Measurements from ENCODE around the gene UBE2V1.
A peak's percentile ranks its signal among the peaks of the same experiment; 100 is the strongest.

UBE2V1 gene

DNA sequence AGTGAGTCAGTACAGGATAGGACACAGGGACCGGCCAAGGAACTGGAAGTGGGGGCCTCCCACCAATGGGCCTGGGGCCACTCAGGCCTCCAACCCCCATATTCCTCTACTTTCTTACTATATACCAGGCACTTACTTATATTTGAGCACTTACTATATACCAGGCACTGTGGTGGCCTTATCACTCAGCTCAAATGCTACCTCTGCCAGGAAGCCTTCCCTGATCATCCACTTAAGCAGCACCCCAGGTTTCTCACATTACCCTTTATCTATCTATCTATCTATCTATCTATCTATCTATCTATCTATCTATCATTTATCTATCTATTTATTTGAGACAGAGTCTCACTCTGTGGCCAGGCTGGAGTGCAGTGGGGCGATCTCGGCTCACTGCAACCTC is 12.3 kb upstream of the UBE2V1 start:
- H3K9ac ChIP-seq (ENCODE audit: low read length in 2 of 2) = no peak overlapping the region
- H3K27me3 ChIP-seq (ENCODE audit: control insufficient read depth in 1 of 2, insufficient read depth in 2 of 2, low read length in 2 of 2) = no peaks in the 10 kb centered on the region
- H3K36me3 ChIP-seq (ENCODE audit: control insufficient read depth in 2 of 2, insufficient read depth in 2 of 2, low read length in 2 of 2) = peaks cover 26 to 46% of the 10 kb centered on the region in 2 donors
- H3K4me1 ChIP-seq (ENCODE audit: control insufficient read depth, insufficient read depth, low read length) = peaks cover 41% of the 10 kb centered on the region
- H3K27ac ChIP-seq (ENCODE audit: low read length) = no peak overlapping the region
- H3K4me3 ChIP-seq (ENCODE audit: low read length in 2 of 2) = no peak overlapping the region
- no peaks in the 10 kb centered on the region for H3K9me3 ChIP-seq (ENCODE audit: control insufficient read depth in 2 of 2, low read length in 2 of 2)

DNA sequence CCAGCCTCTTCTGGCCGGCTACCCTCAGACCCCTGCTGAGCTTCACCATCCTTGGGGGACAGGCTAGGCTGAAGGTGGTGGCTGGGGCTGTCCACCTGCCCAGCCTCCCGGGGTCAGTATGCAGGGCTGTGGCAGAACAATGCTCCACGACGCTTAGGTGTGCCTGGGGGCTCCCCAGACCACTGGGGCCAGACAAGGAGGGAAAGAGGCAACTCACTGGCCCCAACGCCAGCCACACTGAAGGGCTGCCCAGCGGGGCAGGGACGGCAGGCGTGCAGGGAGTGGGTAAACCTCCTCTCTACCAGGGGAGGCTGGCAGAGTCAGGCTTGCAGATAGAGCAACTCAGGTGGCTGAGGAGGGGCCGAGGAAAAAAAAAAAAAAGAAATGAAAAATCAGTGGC is 11.5 kb upstream of the UBE2V1 start:
- Histone ChIP-seq H3K4me3 (ENCODE audit: low read length in 2 of 2) (no peak overlapping the region), H3K27me3 (ENCODE audit: control insufficient read depth in 1 of 2, insufficient read depth in 2 of 2, low read length in 2 of 2) (no peaks in the 10 kb centered on the region), H3K4me1 (ENCODE audit: control insufficient read depth, insufficient read depth, low read length) (peaks cover 34% of the 10 kb centered on the region), H3K9ac (ENCODE audit: low read length in 2 of 2) (no peak overlapping the region), H3K36me3 (ENCODE audit: control insufficient read depth in 2 of 2, insufficient read depth in 2 of 2, low read length in 2 of 2) (peaks cover 26 to 43% of the 10 kb centered on the region in 2 donors), H3K27ac (ENCODE audit: low read length) (no peak overlapping the region), H3K9me3 (ENCODE audit: control insufficient read depth in 2 of 2, low read length in 2 of 2) (no peaks in the 10 kb centered on the region)

DNA sequence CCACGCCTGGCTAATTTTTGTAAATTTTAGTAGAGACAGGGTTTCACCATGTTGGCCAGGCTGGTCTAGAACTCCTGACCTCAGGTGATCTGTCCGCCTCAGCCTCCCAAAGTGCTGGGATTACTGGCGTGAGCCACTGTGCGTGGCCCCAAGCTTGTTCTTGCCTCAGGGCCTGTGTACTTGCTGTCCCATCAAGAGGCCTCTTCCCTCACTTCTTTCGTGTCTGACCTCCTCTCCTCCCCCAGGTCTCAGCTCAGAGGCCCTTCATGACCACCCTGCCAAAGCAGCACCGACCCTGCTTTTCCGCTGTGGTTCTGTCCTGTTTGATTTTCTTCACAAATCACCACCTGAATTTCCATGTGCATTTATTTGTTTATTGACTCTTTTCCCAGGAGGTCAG is 10.5 kb upstream of the UBE2V1 start:
- Histone ChIP-seq H3K27ac (ENCODE audit: low read length) (no peak overlapping the region), H3K36me3 (ENCODE audit: control insufficient read depth in 2 of 2, insufficient read depth in 2 of 2, low read length in 2 of 2) (peaks cover 21 to 34% of the 10 kb centered on the region in 2 donors), H3K9me3 (ENCODE audit: control insufficient read depth in 2 of 2, low read length in 2 of 2) (no peaks in the 10 kb centered on the region), H3K4me3 (ENCODE audit: low read length in 2 of 2) (no peak overlapping the region), H3K27me3 (ENCODE audit: control insufficient read depth in 1 of 2, insufficient read depth in 2 of 2, low read length in 2 of 2) (no peaks in the 10 kb centered on the region), H3K4me1 (ENCODE audit: control insufficient read depth, insufficient read depth, low read length) (peaks cover 24% of the 10 kb centered on the region), H3K9ac (ENCODE audit: low read length in 2 of 2) (no peak overlapping the region)

DNA sequence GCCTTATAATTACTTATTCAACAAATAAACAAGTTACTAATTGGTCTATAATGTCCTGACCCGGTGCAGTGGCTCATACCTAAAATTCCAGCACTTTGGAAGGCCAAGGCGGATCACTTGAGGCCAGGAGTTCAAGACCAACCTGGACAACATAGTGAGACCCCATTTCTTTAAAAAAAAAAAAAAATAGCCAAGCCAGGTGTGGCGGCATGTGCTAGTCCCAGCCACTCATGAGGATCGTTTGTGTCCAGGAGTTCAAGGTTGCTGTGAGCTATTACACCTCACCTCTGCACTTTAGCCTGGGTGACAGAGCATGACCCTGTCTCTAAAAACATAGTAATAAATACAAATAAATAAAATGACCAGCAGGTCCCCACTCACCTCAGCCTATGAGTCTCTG is 9.8 kb upstream of the UBE2V1 start:
- no peak overlapping the region for H3K4me3 ChIP-seq (ENCODE audit: low read length in 2 of 2)
- H3K36me3 ChIP-seq (ENCODE audit: control insufficient read depth in 2 of 2, insufficient read depth in 2 of 2, low read length in 2 of 2) = peaks cover 14 to 27% of the 10 kb centered on the region in 2 donors
- H3K4me1 ChIP-seq (ENCODE audit: control insufficient read depth, insufficient read depth, low read length) = peaks cover 20% of the 10 kb centered on the region
- H3K9ac ChIP-seq (ENCODE audit: low read length in 2 of 2) = no peak overlapping the region
- H3K9me3 ChIP-seq (ENCODE audit: control insufficient read depth in 2 of 2, low read length in 2 of 2) = no peaks in the 10 kb centered on the region
- no peak overlapping the region for H3K27ac ChIP-seq (ENCODE audit: low read length)
- no peaks in the 10 kb centered on the region for H3K27me3 ChIP-seq (ENCODE audit: control insufficient read depth in 1 of 2, insufficient read depth in 2 of 2, low read length in 2 of 2)

DNA sequence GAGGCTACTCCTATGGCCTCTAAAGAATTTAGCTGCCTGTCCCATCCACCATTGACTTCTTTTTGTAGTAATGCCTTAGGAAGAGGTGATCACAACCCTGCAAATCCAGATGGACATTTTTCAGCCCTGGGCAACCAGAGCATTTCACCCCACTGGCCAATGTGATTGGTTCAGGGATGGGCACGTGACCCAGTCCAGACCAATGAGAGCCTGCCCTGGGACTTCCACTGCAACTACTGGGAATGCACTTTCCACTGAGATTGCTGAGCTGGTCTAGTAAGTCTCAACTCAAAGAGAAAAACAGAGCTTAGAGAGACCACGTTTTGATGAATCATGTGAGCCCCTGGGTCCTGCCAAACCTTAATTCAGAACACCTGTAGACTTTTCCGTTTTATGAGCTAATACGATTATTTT is 8.9 kb upstream of the UBE2V1 start:
- Histone ChIP-seq H3K27me3 (ENCODE audit: control insufficient read depth in 1 of 2, insufficient read depth in 2 of 2, low read length in 2 of 2) (no peaks in the 10 kb centered on the region), H3K4me3 (ENCODE audit: low read length in 2 of 2) (no peak overlapping the region), H3K36me3 (ENCODE audit: control insufficient read depth in 2 of 2, insufficient read depth in 2 of 2, low read length in 2 of 2) (peaks cover 10 to 22% of the 10 kb centered on the region in 2 donors), H3K4me1 (ENCODE audit: control insufficient read depth, insufficient read depth, low read length) (peaks cover 14% of the 10 kb centered on the region), H3K9me3 (ENCODE audit: control insufficient read depth in 2 of 2, low read length in 2 of 2) (no peaks in the 10 kb centered on the region), H3K9ac (ENCODE audit: low read length in 2 of 2) (no peak overlapping the region), H3K27ac (ENCODE audit: low read length) (peak overlapping the region; percentile 41)

DNA sequence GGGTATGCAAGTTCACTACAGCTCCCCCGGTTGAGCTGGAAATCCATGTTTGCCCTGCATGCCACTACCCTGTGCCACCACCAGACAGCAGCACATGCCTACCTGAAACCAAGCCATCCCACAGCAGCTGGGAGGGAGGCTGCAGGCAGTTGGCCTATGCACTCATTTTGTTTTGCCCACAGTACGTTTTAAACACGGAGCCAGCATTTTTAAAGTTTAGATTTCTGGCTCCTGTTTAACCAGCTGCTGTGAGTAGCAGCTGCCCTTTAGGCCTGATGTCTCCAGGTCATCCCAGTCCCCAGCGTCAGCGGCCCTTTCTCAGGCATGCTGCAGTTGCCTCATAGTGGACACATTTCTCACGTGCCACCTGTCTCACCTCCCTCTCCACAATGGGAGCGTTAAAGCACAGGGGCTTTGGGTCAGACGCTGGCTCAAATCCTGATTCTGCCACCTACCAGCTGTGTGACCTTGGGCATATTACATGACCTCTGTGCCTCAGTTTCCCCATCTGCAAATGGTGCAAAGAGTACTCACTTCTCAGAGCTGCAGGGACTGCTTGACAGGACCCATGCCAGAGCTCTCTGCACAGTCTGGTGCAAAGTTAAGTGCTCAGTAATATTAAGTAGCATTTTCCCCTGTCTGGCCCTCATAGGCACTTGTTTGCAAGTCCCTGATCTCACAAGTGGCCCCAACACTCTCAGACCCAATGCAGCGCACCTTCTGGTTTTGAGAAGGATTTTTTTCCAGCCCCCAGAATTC is 8.2 kb upstream of the UBE2V1 start:
- H3K4me3 ChIP-seq (ENCODE audit: low read length in 2 of 2) = no peak overlapping the region
- H3K4me1 ChIP-seq (ENCODE audit: control insufficient read depth, insufficient read depth, low read length) = peaks cover 11% of the 10 kb centered on the region
- no peaks in the 10 kb centered on the region for H3K27me3 ChIP-seq (ENCODE audit: control insufficient read depth in 1 of 2, insufficient read depth in 2 of 2, low read length in 2 of 2)
- peaks cover 3 to 17% of the 10 kb centered on the region in 2 donors for H3K36me3 ChIP-seq (ENCODE audit: control insufficient read depth in 2 of 2, insufficient read depth in 2 of 2, low read length in 2 of 2)
- H3K9me3 ChIP-seq (ENCODE audit: control insufficient read depth in 2 of 2, low read length in 2 of 2) = no peaks in the 10 kb centered on the region
- no peak overlapping the region for H3K9ac ChIP-seq (ENCODE audit: low read length in 2 of 2)
- H3K27ac ChIP-seq (ENCODE audit: low read length) = peak overlapping the region; percentile 41

DNA sequence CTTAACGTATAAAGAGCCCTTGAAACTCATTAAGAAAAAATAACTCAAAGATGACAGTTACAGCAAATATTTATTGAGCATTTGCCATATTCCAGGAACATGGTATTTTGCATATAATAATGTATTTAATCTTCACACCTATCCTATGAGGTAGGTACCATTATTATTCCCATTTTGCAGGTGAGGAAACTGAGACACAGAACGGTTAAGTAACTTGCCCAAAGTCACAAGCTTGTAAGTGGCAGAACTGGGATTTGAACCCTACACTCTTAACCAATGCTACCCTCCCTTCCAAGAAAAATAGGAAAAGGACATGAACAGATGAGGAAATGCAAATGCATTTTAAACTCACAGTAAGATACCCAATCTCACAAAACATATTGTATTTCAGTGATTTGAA is 5.3 kb upstream of the UBE2V1 start:
- Histone ChIP-seq H3K9me3 (ENCODE audit: control insufficient read depth in 2 of 2, low read length in 2 of 2) (no peaks in the 10 kb centered on the region), H3K36me3 (ENCODE audit: control insufficient read depth in 2 of 2, insufficient read depth in 2 of 2, low read length in 2 of 2) (no peaks in the 10 kb centered on the region), H3K27me3 (ENCODE audit: control insufficient read depth in 1 of 2, insufficient read depth in 2 of 2, low read length in 2 of 2) (no peaks in the 10 kb centered on the region), H3K4me3 (ENCODE audit: low read length in 2 of 2) (no peak overlapping the region), H3K27ac (ENCODE audit: low read length) (no peak overlapping the region), H3K9ac (ENCODE audit: low read length in 2 of 2) (no peak overlapping the region), H3K4me1 (ENCODE audit: control insufficient read depth, insufficient read depth, low read length) (peaks cover 34% of the 10 kb centered on the region)

DNA sequence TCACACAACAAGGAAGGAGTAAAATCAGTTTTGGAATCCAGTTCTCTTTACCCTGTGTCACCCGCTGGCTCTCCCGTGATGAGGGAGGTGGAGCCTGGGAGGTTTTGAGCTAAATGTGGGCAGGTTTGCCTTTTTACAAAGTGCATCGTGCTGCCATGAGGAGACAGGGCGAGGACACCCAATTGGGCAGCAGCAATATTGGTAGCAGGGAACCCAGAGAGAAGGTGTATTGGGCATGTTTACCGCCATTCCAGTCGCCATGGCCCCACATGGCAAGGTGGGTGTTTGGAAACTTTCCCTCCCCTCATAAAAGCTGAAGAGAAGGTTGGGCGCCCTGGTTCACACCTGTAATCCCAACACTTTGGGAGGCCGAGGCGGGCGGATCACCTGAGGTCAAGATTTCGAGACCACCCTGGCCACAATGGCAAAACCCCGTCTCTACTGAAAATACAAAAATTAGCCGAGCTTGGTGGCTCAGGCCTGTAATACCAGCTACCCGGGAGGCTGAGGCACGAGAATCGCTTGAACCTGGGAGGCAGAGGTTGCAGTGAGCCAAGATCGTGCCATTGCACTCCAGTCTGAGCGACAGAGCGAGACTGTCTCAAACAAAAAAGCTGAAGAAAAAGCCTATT is 3.5 kb upstream of the UBE2V1 start:
- Histone ChIP-seq H3K36me3 (ENCODE audit: control insufficient read depth in 2 of 2, insufficient read depth in 2 of 2, low read length in 2 of 2) (no peaks in the 10 kb centered on the region), H3K9me3 (ENCODE audit: control insufficient read depth in 2 of 2, low read length in 2 of 2) (no peaks in the 10 kb centered on the region), H3K27ac (ENCODE audit: low read length) (peak overlapping the region; percentile 61), H3K27me3 (ENCODE audit: control insufficient read depth in 1 of 2, insufficient read depth in 2 of 2, low read length in 2 of 2) (no peaks in the 10 kb centered on the region), H3K4me3 (ENCODE audit: low read length in 2 of 2) (peak overlapping the region; percentile 77 to 83), H3K4me1 (ENCODE audit: control insufficient read depth, insufficient read depth, low read length) (peaks cover 45% of the 10 kb centered on the region), H3K9ac (ENCODE audit: low read length in 2 of 2) (peak overlapping the region; percentile 55 to 78)

DNA sequence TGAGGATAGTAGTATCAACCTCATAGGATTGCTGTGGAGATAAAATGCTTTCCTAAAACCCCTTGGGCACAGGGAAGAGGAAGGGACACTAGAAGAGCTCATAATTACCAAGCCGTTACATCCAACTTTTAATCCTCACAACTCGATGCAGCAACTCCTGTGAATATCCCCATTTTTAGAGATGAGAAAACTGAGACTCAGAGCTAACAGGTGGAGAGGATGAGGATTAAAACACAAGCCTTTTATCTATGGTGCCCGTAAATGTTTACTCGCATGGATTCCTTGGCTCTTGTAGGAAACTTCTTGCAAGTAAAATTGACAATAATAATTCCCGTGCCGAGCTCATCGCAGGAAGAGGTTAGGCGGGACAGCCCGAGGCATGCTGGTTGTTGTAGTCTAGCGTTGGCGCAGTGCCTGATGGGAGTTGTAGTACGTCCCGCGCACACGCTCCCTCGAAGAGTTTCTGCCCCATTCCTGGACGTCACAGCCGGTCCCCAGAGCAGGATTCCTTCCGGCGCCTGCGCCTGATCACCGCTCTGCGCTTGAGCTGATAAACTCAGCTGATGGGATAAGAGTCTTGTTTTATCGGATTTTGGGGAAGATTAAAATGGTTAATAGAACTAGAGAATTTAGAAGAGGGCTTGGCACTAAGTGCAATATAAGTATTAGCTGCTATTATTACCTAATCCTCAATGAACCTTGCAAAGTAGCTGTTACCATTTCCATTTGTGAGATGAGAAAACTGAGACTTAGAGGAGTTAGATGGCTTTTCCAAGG is 2.8 kb upstream of the UBE2V1 start:
- peaks cover 46% of the 10 kb centered on the region for H3K4me1 ChIP-seq (ENCODE audit: control insufficient read depth, insufficient read depth, low read length)
- H3K36me3 ChIP-seq (ENCODE audit: control insufficient read depth in 2 of 2, insufficient read depth in 2 of 2, low read length in 2 of 2) = no peaks in the 10 kb centered on the region

DNA sequence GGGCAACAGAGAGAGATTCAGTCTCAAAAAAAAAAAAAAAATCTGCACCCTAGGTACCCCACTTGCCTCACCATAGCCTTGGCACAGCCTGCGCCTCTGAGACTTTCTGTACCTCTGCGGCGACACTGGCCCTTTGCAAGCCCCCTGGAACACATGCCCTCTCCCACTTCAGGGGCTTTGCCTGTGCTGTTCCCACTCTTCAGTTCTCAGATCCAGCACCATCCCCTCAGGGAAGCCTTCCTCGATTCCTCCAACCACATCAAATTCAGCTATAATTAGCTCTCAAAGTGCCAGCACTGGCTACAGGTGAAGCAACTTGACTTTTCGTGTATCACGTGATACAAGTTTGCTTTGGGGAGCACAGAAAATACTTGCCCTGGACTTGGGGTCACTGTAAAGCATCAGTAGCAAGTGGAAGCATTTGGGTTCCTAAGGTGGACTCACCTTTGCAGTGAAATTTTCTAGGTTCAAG is 2.1 kb upstream of the UBE2V1 start:
- Histone ChIP-seq H3K27ac (ENCODE audit: low read length) (peak overlapping the region; percentile 61), H3K9me3 (ENCODE audit: control insufficient read depth in 2 of 2, low read length in 2 of 2) (no peaks in the 10 kb centered on the region), H3K36me3 (ENCODE audit: control insufficient read depth in 2 of 2, insufficient read depth in 2 of 2, low read length in 2 of 2) (no peaks in the 10 kb centered on the region), H3K4me1 (ENCODE audit: control insufficient read depth, insufficient read depth, low read length) (peaks cover 53% of the 10 kb centered on the region), H3K9ac (ENCODE audit: low read length in 2 of 2) (peak overlapping the region; percentile 55 to 78), H3K4me3 (ENCODE audit: low read length in 2 of 2) (peak overlapping the region; percentile 77 to 83), H3K27me3 (ENCODE audit: control insufficient read depth in 1 of 2, insufficient read depth in 2 of 2, low read length in 2 of 2) (no peaks in the 10 kb centered on the region)

More for the DNA sequence above, 2.8 kb upstream of the UBE2V1 start:
- Histone ChIP-seq H3K9ac (ENCODE audit: low read length in 2 of 2) (peak overlapping the region; percentile 55 to 78), H3K4me3 (ENCODE audit: low read length in 2 of 2) (peak overlapping the region; percentile 77 to 83), H3K27me3 (ENCODE audit: control insufficient read depth in 1 of 2, insufficient read depth in 2 of 2, low read length in 2 of 2) (no peaks in the 10 kb centered on the region), H3K9me3 (ENCODE audit: control insufficient read depth in 2 of 2, low read length in 2 of 2) (no peaks in the 10 kb centered on the region), H3K27ac (ENCODE audit: low read length) (peak overlapping the region; percentile 61)
